Endothelial cell of umbilical vein (primary cell): ENCODE data around the gene POU6F2. TPM values are rescaled to one million over a fixed set of nuclear protein-coding genes. Genes with fewer than 3 reads are reported as not detected.

Experiments used
- BruUV-seq: library from RNA; stranded (reverse); fragments of 400-500 nt; replicated peaks from 2 replicates; lab custom pipeline; 2021; lab: Mats Ljungman, UMichigan
- CTCF ChIA-PET: fragments of 300-600, 350-600 bp; sonication (Branson Sonifier 250); formaldehyde crosslinking; loops from one replicate; lab custom pipeline; 2021; ENCODE audit warnings: antibody characterized with exemption, inconsistent platforms; lab: Charles Lee
- POLR2A ChIA-PET: fragments of 300-600, 350-600 bp; sonication (Branson Sonifier 250); formaldehyde crosslinking; loops from one replicate; lab custom pipeline; 2021; ENCODE audit warnings: antibody characterized with exemption, inconsistent platforms; lab: Charles Lee
- DNase-seq: peaks from one replicate; pipeline ENCODE4 v3.0.0-alpha.2; 2011; ENCODE audit warnings: low read depth, low spot score
- FAIRE-seq: peaks from 2 replicates; lab custom pipeline; 2011; peaks lifted over from hg19 to GRCh38; lab: Jason Lieb, UNC
- H2AFZ ChIP-seq: 2 replicates; pipeline ENCODE4 v1.6.0; 2012; ENCODE audit warnings: low read depth, low read length, control low read depth, inconsistent platforms
- H3K27ac ChIP-seq: 2 replicates; pipeline ENCODE4 v1.5.1; 2011; ENCODE audit warnings: low read depth, mild to moderate bottlenecking, control low read depth, low read length, moderate library complexity; ENCODE audit not compliant: insufficient read depth
- H3K27me3 ChIP-seq, 2 experiments: 2 replicates each; pipeline versions ENCODE4 v1.6.0 to v1.6.1; 2011; ENCODE audit warnings: low read length in 2 of 2, mixed read lengths in 1 of 2; ENCODE audit not compliant: control insufficient read depth in 2 of 2, insufficient read depth in 2 of 2
- H3K36me3 ChIP-seq, 2 experiments: 2 replicates in 1 of 2; 3 replicates in 1 of 2; pipeline ENCODE4 v1.5.1; 2011; ENCODE audit warnings: low read length in 2 of 2, mild to moderate bottlenecking in 1 of 2, moderate library complexity in 1 of 2; ENCODE audit not compliant: control insufficient read depth in 2 of 2, insufficient read depth in 2 of 2; ENCODE audit errors: extremely low read depth in 1 of 2
- H3K4me1 ChIP-seq: 3 replicates; pipeline ENCODE4 v1.5.1; 2011; ENCODE audit warnings: mild to moderate bottlenecking, low read length; ENCODE audit not compliant: control insufficient read depth, insufficient read depth; ENCODE audit errors: extremely low read depth
- H3K4me2 ChIP-seq: 2 replicates; pipeline ENCODE4 v1.6.1; 2011; ENCODE audit warnings: low read length, control low read depth, mixed read lengths; ENCODE audit not compliant: insufficient read depth
- H3K4me3 ChIP-seq, 3 experiments: fragments of 200-600 bp in 1 of 3; sonication (generic), shearing (Covaris generic) in 1 of 3; replicated peaks in 1 of 3; 2 replicates each; pipeline ENCODE4 v1.5.1; 2011 to 2016; ENCODE audit warnings: control low read depth in 3 of 3, low read length in 3 of 3, mild to moderate bottlenecking in 2 of 3, inconsistent platforms in 1 of 3, low read depth in 1 of 3, moderate library complexity in 1 of 3; ENCODE audit not compliant: insufficient read depth in 1 of 3
- H3K79me2 ChIP-seq: 2 replicates; pipeline ENCODE4 v1.6.0; 2012; ENCODE audit warnings: low read length, inconsistent platforms; ENCODE audit not compliant: control insufficient read depth, insufficient read depth
- H3K9ac ChIP-seq: replicated peaks from 2 replicates; pipeline ENCODE3; 2011; ENCODE audit warnings: low read length, control low read depth; ENCODE audit not compliant: insufficient read depth; ENCODE audit errors: extremely low read depth
- H3K9me1 ChIP-seq: replicated peaks from 3 replicates; pipeline ENCODE4 v1.6.0; 2011; ENCODE audit warnings: mild to moderate bottlenecking, low read length; ENCODE audit not compliant: control insufficient read depth, insufficient read depth; ENCODE audit errors: extremely low read depth
- H3K9me3 ChIP-seq: replicated peaks from 2 replicates; pipeline ENCODE4 v1.5.1; 2012; ENCODE audit warnings: low read length, inconsistent platforms; ENCODE audit not compliant: control insufficient read depth, insufficient read depth
- H4K20me1 ChIP-seq: replicated peaks from 2 replicates; pipeline ENCODE3; 2011; ENCODE audit warnings: mild to moderate bottlenecking, low read length; ENCODE audit not compliant: control insufficient read depth, insufficient read depth; ENCODE audit errors: extremely low read depth
- EZH2 ChIP-seq: IDR thresholded peaks from 2 replicates; pipeline ENCODE4 v1.6.1; 2012; ENCODE audit warnings: borderline replicate concordance, low read depth, mild to moderate bottlenecking, moderate library complexity, low read length, inconsistent platforms; ENCODE audit not compliant: severe bottlenecking
- FOS ChIP-seq: IDR thresholded peaks from 2 replicates; pipeline ENCODE4 v1.6.1; 2011; ENCODE audit warnings: mild to moderate bottlenecking, low read length, moderate library complexity, borderline replicate concordance; ENCODE audit not compliant: insufficient read depth
- GATA2 ChIP-seq: IDR thresholded peaks from 2 replicates; pipeline ENCODE4 v1.7.0; 2011; ENCODE audit warnings: low read depth, mild to moderate bottlenecking, moderate library complexity, mixed read lengths, low read length; ENCODE audit not compliant: insufficient read length, insufficient read depth
- JUN ChIP-seq: IDR thresholded peaks from 2 replicates; pipeline ENCODE4 v1.6.1; 2011; ENCODE audit warnings: borderline replicate concordance, low read depth; ENCODE audit not compliant: insufficient read length, insufficient read depth
- MAX ChIP-seq: IDR thresholded peaks from 2 replicates; pipeline ENCODE4 v1.6.1; 2011; ENCODE audit not compliant: insufficient read depth, insufficient read length
- MYC ChIP-seq: IDR thresholded peaks from one replicate; pipeline ENCODE4 v1.6.1; 2011; ENCODE audit warnings: mild to moderate bottlenecking, low read depth, low read length
- POLR2A ChIP-seq: IDR thresholded peaks from 2 replicates; pipeline ENCODE4 v1.6.1; 2012; ENCODE audit warnings: low read depth, mild to moderate bottlenecking, control low read depth, low read length
- POLR2AphosphoS5 ChIP-seq: IDR thresholded peaks from 2 replicates; pipeline ENCODE4 v1.6.1; 2012; ENCODE audit warnings: low read depth, mild to moderate bottlenecking, control low read depth, low read length, moderate library complexity; ENCODE audit not compliant: insufficient read depth
- dilution Hi-C: fragments of 300-500 bp; cut with MboI; formaldehyde crosslinking; loops from one replicate; pipeline ENCODE4 v1.15.0; 2019; ENCODE audit warnings: low sequenced_read_pairs; ENCODE audit not compliant: extremely low pct_ligation_motif_present
- intact Hi-C: fragments of 100-400 bp; cut with micrococcal nuclease; formaldehyde crosslinking; loops from one replicate; pipeline ENCODE4 v1.10.0; 2022
- polyA plus RNA-seq, 4 experiments: library from polyadenylated mRNA; depleted of rRNA in 3 of 4; stranded (reverse) in 3 of 4; unstranded in 1 of 4; fragments of >200 nt; gene quantifications; 2 replicates each; pipeline versions ENCODE4 v1.2.1 to v1.2.3, GENCODE V29; 2011 to 2012; ENCODE audit warnings: missing spikeins in 1 of 4
- total RNA-seq: library from RNA; stranded (reverse); gene quantifications from 2 replicates; pipeline ENCODE4 v1.2.3, GENCODE V29; 2021
- TF ChIP-seq, protein P1 (sequence below), 2 donors: IDR thresholded peaks; 1 replicate in 1 of 2; 2 replicates in 1 of 2; pipeline ENCODE4 v1.5.1; 2011; ENCODE audit warnings: low read length in 2 of 2, mild to moderate bottlenecking in 2 of 2, moderate library complexity in 2 of 2, control low read depth in 1 of 2, inconsistent platforms in 1 of 2, low read depth in 1 of 2; ENCODE audit not compliant: insufficient read depth in 1 of 2; ENCODE audit errors: extremely low read depth in 1 of 2

POU6F2 gene
- total and polyA plus RNA-seq, 2 donors (not counting 3 experiments of a cell fraction or from before 2014, with no cell fraction given) = 0.29 TPM; not detected in 1

- no peaks in the 10 kb centered on the region for H3K27me3 ChIP-seq
- CTCF ChIA-PET = no interaction called here
- BruUV-seq = no TSS peak
Measured at GRCh38 chr7:39128287-39128843, 150.7 kb downstream of the POU6F2 start.

More at GRCh38 chr7:39128287-39128843, 150.7 kb downstream of the POU6F2 start:
- no peaks in the 10 kb centered on the region for H3K79me2 ChIP-seq
- H3K27ac ChIP-seq = no peak overlapping the region
- FAIRE-seq = no peak
- H4K20me1 ChIP-seq = no peaks in the 10 kb centered on the region
- no peaks in the 10 kb centered on the region for H3K4me1 ChIP-seq
- TF ChIP-seq POLR2A (no peak), POLR2AphosphoS5 (no peak), MAX (no peak), JUN (no peak), EZH2 (no peak), FOS (no peak), GATA2 (no peak), MYC (no peak)
- TF ChIP-seq, protein P1, sequence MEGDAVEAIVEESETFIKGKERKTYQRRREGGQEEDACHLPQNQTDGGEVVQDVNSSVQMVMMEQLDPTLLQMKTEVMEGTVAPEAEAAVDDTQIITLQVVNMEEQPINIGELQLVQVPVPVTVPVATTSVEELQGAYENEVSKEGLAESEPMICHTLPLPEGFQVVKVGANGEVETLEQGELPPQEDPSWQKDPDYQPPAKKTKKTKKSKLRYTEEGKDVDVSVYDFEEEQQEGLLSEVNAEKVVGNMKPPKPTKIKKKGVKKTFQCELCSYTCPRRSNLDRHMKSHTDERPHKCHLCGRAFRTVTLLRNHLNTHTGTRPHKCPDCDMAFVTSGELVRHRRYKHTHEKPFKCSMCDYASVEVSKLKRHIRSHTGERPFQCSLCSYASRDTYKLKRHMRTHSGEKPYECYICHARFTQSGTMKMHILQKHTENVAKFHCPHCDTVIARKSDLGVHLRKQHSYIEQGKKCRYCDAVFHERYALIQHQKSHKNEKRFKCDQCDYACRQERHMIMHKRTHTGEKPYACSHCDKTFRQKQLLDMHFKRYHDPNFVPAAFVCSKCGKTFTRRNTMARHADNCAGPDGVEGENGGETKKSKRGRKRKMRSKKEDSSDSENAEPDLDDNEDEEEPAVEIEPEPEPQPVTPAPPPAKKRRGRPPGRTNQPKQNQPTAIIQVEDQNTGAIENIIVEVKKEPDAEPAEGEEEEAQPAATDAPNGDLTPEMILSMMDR (IDR thresholded peaks at IDR 0.05; ENCODE audit: extremely low read depth in 1 of 2, insufficient read depth in 1 of 2, low read depth in 1 of 2, low read length in 2 of 2) = no peak
- no peaks in the 10 kb centered on the region for H3K36me3 ChIP-seq
- H2AFZ ChIP-seq = no peak overlapping the region
- no peak overlapping the region for H3K4me3 ChIP-seq
- DNase-seq = no peak
- H3K9me3 ChIP-seq = no peaks in the 10 kb centered on the region
- dilution Hi-C loops (no loop called here), intact Hi-C loops (no loop called here)
- no peak overlapping the region for H3K4me2 ChIP-seq
- no peak overlapping the region for H3K9ac ChIP-seq
- POLR2A ChIA-PET = no interaction called here
- no peaks in the 10 kb centered on the region for H3K9me1 ChIP-seq
